GM12873 (cell line): ENCODE data around the gene TUBGCP2.

Source experiments
- TF ChIP-seq, protein P1 (sequence below): IDR thresholded peaks from 2 replicates; pipeline ENCODE4 v1.5.1; 2012; ENCODE audit warnings: low read depth, mild to moderate bottlenecking, moderate library complexity, low read length, control low read depth; ENCODE audit not compliant: insufficient read depth; ENCODE audit errors: missing control alignments

TUBGCP2 gene

DNA sequence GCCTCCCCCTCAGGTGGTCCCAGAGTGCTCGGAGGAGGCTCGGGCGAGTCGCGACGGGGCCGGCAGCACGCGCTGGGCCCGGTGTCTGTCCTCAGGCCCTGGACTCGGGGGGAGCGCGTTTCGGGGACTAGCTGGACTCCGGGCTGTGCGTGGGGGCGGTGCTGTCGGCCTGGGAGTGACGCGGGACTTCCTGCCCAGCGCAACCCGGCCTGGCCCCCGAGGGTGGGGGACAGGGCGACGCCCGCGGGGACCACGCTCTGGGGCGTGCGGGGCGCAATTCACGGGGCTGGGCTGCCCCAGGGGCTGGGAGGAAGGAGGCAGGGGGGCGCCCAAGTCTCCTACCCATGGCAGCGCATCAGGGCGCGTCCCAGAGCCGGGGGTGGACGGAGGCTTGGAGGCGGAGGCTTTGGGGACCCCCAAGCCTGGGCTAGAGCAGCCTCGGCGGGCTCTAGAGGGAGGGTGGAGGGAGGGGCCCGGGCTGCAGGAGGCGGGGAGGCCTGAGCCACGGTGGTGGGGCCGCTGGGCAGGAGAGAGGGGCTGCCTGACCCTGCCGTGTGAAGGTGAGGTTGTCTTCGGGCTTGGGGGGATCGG, 73.3 kb downstream of the TUBGCP2 start:
- TF ChIP-seq, protein P1, sequence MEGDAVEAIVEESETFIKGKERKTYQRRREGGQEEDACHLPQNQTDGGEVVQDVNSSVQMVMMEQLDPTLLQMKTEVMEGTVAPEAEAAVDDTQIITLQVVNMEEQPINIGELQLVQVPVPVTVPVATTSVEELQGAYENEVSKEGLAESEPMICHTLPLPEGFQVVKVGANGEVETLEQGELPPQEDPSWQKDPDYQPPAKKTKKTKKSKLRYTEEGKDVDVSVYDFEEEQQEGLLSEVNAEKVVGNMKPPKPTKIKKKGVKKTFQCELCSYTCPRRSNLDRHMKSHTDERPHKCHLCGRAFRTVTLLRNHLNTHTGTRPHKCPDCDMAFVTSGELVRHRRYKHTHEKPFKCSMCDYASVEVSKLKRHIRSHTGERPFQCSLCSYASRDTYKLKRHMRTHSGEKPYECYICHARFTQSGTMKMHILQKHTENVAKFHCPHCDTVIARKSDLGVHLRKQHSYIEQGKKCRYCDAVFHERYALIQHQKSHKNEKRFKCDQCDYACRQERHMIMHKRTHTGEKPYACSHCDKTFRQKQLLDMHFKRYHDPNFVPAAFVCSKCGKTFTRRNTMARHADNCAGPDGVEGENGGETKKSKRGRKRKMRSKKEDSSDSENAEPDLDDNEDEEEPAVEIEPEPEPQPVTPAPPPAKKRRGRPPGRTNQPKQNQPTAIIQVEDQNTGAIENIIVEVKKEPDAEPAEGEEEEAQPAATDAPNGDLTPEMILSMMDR = no peak

DNA sequence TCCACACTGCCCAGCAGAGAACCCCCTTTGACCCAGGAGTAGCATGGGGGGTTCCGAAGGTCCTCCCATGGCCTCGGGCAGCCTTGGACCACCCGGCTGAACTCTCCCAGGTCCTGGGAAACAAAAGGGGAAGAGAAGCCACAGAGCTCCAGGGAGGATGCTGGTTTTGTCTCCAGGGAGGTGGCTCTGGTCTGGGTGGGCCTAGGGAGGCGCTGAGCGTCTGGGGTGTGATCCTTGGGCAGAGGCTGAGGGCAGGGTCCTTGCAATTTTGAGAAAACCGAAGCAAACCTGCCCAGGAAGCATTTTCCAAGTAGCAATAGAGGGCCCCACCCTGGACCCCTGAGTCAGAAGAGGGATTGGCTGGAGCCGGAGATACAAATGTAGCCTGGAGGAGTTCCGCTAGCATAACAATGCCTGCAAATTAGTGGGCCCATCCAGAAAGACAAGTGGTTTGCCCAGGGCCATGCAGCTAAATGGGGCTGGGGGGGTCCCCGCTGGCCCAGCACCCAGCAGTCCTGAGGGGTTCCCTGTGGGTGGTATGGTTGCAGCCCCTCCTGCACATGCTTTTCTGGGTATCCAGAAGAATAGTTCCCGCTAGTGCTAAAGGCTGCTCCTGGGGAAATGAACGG, 76.6 kb downstream of the TUBGCP2 start:
- TF ChIP-seq, protein P1 = no peak

DNA sequence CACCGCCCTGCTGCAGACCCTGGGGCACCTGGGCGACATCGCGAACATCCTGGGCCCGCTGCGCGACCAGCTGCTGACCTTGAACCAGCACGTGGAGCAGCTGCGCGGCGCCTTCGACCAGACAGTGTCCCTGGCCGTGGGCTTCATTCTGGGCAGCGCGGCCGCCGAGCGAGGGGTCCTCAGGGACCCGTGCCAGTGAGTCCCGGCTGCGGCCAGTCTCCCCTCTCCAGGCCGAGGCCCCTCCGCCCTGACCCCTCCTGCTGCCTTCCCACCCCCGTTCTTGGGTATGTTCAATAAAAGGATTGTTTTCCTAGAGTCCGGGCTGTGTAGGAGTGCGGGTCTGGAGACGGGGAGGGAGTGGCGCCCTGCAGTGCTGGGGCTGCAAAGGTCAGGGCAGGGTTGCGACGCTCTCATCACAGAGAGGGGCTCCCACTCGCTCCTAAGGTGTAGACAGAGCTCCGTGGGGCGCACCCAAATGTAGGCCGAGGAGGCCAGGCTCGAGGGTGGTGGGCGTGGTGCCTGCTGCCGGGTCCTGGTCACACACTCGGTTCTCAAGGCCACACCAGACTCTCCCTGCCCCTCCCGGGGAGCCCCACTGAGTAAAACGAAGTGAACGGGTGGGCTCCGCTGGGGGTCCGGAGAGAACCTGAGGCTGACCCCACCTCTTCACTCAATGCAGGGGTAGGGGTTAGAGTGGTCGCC, 77.3 kb downstream of the TUBGCP2 start:
- TF ChIP-seq, protein P1 = no peak

DNA sequence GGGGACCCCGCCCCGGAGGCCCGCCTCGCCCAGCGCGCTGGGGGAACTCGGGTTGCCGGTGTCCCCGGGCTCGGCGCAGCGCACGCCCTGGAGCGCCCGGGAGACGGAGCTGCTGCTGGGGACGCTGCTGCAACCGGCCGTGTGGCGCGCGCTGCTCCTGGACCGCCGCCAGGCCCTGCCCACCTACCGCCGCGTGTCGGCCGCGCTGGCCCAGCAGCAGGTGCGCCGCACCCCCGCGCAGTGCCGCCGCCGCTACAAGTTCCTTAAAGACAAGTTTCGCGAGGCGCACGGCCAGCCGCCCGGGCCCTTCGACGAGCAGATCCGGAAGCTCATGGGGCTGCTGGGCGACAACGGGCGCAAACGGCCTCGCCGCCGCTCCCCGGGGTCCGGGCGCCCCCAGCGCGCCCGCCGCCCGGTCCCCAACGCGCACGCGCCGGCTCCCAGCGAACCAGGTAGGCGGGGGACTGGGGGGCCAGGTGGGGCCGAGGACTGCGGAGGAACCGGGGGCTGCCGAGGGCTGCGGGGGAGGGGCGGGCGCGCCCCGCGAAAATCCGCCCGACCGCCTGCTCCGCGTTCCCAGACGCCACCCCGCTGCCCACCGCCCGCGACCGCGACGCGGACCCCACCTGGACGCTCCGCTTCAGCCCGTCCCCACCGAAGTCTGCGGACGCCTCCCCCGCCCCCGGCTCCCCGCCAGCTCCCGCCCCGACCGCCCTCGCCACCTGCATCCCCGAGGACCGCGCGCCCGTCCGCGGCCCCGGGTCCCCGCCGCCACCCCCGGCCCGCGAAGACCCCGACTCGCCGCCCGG, 78.1 kb downstream of the TUBGCP2 start:
- TF ChIP-seq, protein P1 = no peak

DNA sequence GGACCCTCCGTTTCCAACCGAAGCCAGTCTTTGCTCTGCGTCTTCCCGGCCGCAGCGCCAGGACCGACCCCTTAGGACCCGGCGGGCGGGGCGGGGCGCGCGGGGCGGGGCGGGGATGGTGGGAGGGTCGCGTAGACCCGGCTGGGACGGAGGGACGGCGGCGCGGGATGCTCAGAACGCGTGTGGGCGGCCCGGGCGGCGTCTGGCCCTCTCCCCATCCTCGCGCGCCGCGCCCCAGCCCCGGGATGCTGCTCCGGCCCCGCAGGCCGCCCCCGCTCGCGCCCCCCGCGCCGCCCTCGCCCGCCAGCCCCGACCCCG, 78.7 kb downstream of the TUBGCP2 start, which contains the start of gene UTF1:
Gene UTF1, plus strand, starts transcription at position 174 of the 318 bp plus-strand sequence. Its CDS starts 72 bp downstream, at position 246.
- TF ChIP-seq, protein P1 = no peak

DNA sequence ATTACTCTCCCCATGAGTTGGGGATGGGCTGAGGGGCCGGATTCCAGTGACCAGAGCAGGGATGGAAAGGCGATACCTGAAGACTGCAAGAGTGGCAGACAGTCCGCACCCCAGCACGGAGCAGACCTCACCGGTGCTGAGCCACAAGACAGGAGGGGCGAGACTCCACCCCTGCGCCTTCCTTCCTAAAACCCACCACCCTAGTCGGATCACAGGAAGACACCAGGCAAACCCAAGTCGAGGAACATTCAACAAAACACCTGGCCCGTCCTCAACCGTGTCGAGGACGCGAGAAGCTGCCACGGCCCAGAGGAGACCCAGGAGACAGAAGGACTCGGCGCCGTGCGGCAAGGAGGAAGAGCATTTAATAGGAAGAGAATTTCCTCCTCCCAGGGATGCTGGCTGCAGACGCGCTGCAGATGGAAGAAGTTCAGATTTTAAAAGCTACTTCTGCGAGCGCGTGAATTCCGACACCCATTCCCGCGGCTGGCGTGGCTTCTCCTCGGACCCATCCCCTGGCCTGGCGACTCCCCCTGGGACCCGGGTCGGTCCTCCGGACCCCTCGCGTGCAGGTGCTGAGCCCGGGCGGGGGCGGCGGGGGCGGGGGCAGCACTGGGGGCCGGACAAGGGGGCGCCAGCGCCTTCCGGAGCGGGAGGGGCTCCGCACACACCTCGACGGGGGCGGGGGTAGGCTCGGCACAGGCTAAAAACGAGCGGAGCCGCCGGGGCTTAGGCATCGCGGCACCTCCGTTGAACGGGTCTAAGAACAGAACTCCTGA, 79.2 kb downstream of the TUBGCP2 start:
- TF ChIP-seq, protein P1 = no peak
